Endothelial cell of umbilical vein (primary cell): ENCODE measurements around the gene PHYH. TPM values are rescaled to one million over a fixed set of nuclear protein-coding genes. Genes with fewer than 3 reads are reported as not detected.
A peak's percentile ranks its signal among the peaks of the same experiment; 100 is the strongest.

Source experiments
- Bru-seq: library from RNA; stranded (reverse); fragments of 400-500 nt; gene quantifications from one replicate; lab custom pipeline; 2021; lab: Mats Ljungman, UMichigan
- BruChase-seq, 2 experiments: library from RNA; stranded (reverse); fragments of 400-500 nt; gene quantifications; one replicate each; lab custom pipeline; 2021; lab: Mats Ljungman, UMichigan
- BruUV-seq: library from RNA; stranded (reverse); fragments of 400-500 nt; replicated peaks from 2 replicates; lab custom pipeline; 2021; lab: Mats Ljungman, UMichigan
- CTCF ChIA-PET: fragments of 300-600, 350-600 bp; sonication (Branson Sonifier 250); formaldehyde crosslinking; loops from one replicate; lab custom pipeline; 2021; ENCODE audit warnings: antibody characterized with exemption, inconsistent platforms; lab: Charles Lee
- POLR2A ChIA-PET: fragments of 300-600, 350-600 bp; sonication (Branson Sonifier 250); formaldehyde crosslinking; loops from one replicate; lab custom pipeline; 2021; ENCODE audit warnings: antibody characterized with exemption, inconsistent platforms; lab: Charles Lee
- DNase-seq: peaks from one replicate; pipeline ENCODE4 v3.0.0-alpha.2; 2011; ENCODE audit warnings: low read depth, low spot score
- FAIRE-seq: peaks from 2 replicates; lab custom pipeline; 2011; peaks lifted over from hg19 to GRCh38; lab: Jason Lieb, UNC
- H2AFZ ChIP-seq: 2 replicates; pipeline ENCODE4 v1.6.0; 2012; ENCODE audit warnings: low read depth, low read length, control low read depth, inconsistent platforms
- H3K27ac ChIP-seq: 2 replicates; pipeline ENCODE4 v1.5.1; 2011; ENCODE audit warnings: low read depth, mild to moderate bottlenecking, control low read depth, low read length, moderate library complexity; ENCODE audit not compliant: insufficient read depth
- H3K27me3 ChIP-seq, 2 experiments: 2 replicates each; pipeline versions ENCODE4 v1.6.0 to v1.6.1; 2011; ENCODE audit warnings: low read length in 2 of 2, mixed read lengths in 1 of 2; ENCODE audit not compliant: control insufficient read depth in 2 of 2, insufficient read depth in 2 of 2
- H3K36me3 ChIP-seq, 2 experiments: 2 replicates in 1 of 2; 3 replicates in 1 of 2; pipeline ENCODE4 v1.5.1; 2011; ENCODE audit warnings: low read length in 2 of 2, mild to moderate bottlenecking in 1 of 2, moderate library complexity in 1 of 2; ENCODE audit not compliant: control insufficient read depth in 2 of 2, insufficient read depth in 2 of 2; ENCODE audit errors: extremely low read depth in 1 of 2
- H3K4me1 ChIP-seq: 3 replicates; pipeline ENCODE4 v1.5.1; 2011; ENCODE audit warnings: mild to moderate bottlenecking, low read length; ENCODE audit not compliant: control insufficient read depth, insufficient read depth; ENCODE audit errors: extremely low read depth
- H3K4me2 ChIP-seq: 2 replicates; pipeline ENCODE4 v1.6.1; 2011; ENCODE audit warnings: low read length, control low read depth, mixed read lengths; ENCODE audit not compliant: insufficient read depth
- H3K4me3 ChIP-seq, 3 experiments: fragments of 200-600 bp in 1 of 3; sonication (generic), shearing (Covaris generic) in 1 of 3; replicated peaks in 1 of 3; 2 replicates each; pipeline ENCODE4 v1.5.1; 2011 to 2016; ENCODE audit warnings: control low read depth in 3 of 3, low read length in 3 of 3, mild to moderate bottlenecking in 2 of 3, inconsistent platforms in 1 of 3, low read depth in 1 of 3, moderate library complexity in 1 of 3; ENCODE audit not compliant: insufficient read depth in 1 of 3
- H3K79me2 ChIP-seq: 2 replicates; pipeline ENCODE4 v1.6.0; 2012; ENCODE audit warnings: low read length, inconsistent platforms; ENCODE audit not compliant: control insufficient read depth, insufficient read depth
- H3K9ac ChIP-seq: replicated peaks from 2 replicates; pipeline ENCODE3; 2011; ENCODE audit warnings: low read length, control low read depth; ENCODE audit not compliant: insufficient read depth; ENCODE audit errors: extremely low read depth
- H3K9me1 ChIP-seq: replicated peaks from 3 replicates; pipeline ENCODE4 v1.6.0; 2011; ENCODE audit warnings: mild to moderate bottlenecking, low read length; ENCODE audit not compliant: control insufficient read depth, insufficient read depth; ENCODE audit errors: extremely low read depth
- H3K9me3 ChIP-seq: replicated peaks from 2 replicates; pipeline ENCODE4 v1.5.1; 2012; ENCODE audit warnings: low read length, inconsistent platforms; ENCODE audit not compliant: control insufficient read depth, insufficient read depth
- H4K20me1 ChIP-seq: replicated peaks from 2 replicates; pipeline ENCODE3; 2011; ENCODE audit warnings: mild to moderate bottlenecking, low read length; ENCODE audit not compliant: control insufficient read depth, insufficient read depth; ENCODE audit errors: extremely low read depth
- EZH2 ChIP-seq: IDR thresholded peaks from 2 replicates; pipeline ENCODE4 v1.6.1; 2012; ENCODE audit warnings: borderline replicate concordance, low read depth, mild to moderate bottlenecking, moderate library complexity, low read length, inconsistent platforms; ENCODE audit not compliant: severe bottlenecking
- FOS ChIP-seq: IDR thresholded peaks from 2 replicates; pipeline ENCODE4 v1.6.1; 2011; ENCODE audit warnings: mild to moderate bottlenecking, low read length, moderate library complexity, borderline replicate concordance; ENCODE audit not compliant: insufficient read depth
- GATA2 ChIP-seq: IDR thresholded peaks from 2 replicates; pipeline ENCODE4 v1.7.0; 2011; ENCODE audit warnings: low read depth, mild to moderate bottlenecking, moderate library complexity, mixed read lengths, low read length; ENCODE audit not compliant: insufficient read length, insufficient read depth
- JUN ChIP-seq: IDR thresholded peaks from 2 replicates; pipeline ENCODE4 v1.6.1; 2011; ENCODE audit warnings: borderline replicate concordance, low read depth; ENCODE audit not compliant: insufficient read length, insufficient read depth
- MYC ChIP-seq: IDR thresholded peaks from one replicate; pipeline ENCODE4 v1.6.1; 2011; ENCODE audit warnings: mild to moderate bottlenecking, low read depth, low read length
- POLR2A ChIP-seq: IDR thresholded peaks from 2 replicates; pipeline ENCODE4 v1.6.1; 2012; ENCODE audit warnings: low read depth, mild to moderate bottlenecking, control low read depth, low read length
- POLR2AphosphoS5 ChIP-seq: IDR thresholded peaks from 2 replicates; pipeline ENCODE4 v1.6.1; 2012; ENCODE audit warnings: low read depth, mild to moderate bottlenecking, control low read depth, low read length, moderate library complexity; ENCODE audit not compliant: insufficient read depth
- dilution Hi-C: fragments of 300-500 bp; cut with MboI; formaldehyde crosslinking; loops from one replicate; pipeline ENCODE4 v1.15.0; 2019; ENCODE audit warnings: low sequenced_read_pairs; ENCODE audit not compliant: extremely low pct_ligation_motif_present
- intact Hi-C: fragments of 100-400 bp; cut with micrococcal nuclease; formaldehyde crosslinking; loops from one replicate; pipeline ENCODE4 v1.10.0; 2022
- long read RNA-seq: library from polyadenylated mRNA; stranded (forward); transcript quantifications from one replicate; pipeline ENCODE4 v2.0.0, GENCODE V29; 2021
- polyA minus RNA-seq, 3 experiments: library from RNA; depleted of rRNA, polyadenylated mRNA; stranded (reverse); fragments of >200 nt; gene quantifications; 1 replicate in 1 of 3; 2 replicates in 2 of 3; pipeline ENCODE4 v1.2.3, GENCODE V29; 2011
- polyA plus RNA-seq, 4 experiments: library from polyadenylated mRNA; depleted of rRNA in 3 of 4; stranded (reverse) in 3 of 4; unstranded in 1 of 4; fragments of >200 nt; gene quantifications; 2 replicates each; pipeline versions ENCODE4 v1.2.1 to v1.2.3, GENCODE V29; 2011 to 2012; ENCODE audit warnings: missing spikeins in 1 of 4
- total RNA-seq: library from RNA; stranded (reverse); gene quantifications from 2 replicates; pipeline ENCODE4 v1.2.3, GENCODE V29; 2021
- TF ChIP-seq, protein P1 (sequence below), 2 donors: IDR thresholded peaks; 1 replicate in 1 of 2; 2 replicates in 1 of 2; pipeline ENCODE4 v1.5.1; 2011; ENCODE audit warnings: low read length in 2 of 2, mild to moderate bottlenecking in 2 of 2, moderate library complexity in 2 of 2, control low read depth in 1 of 2, inconsistent platforms in 1 of 2, low read depth in 1 of 2; ENCODE audit not compliant: insufficient read depth in 1 of 2; ENCODE audit errors: extremely low read depth in 1 of 2
- TF ChIP-seq, protein P2 (sequence below): IDR thresholded peaks from 2 replicates; pipeline ENCODE4 v1.6.1; 2011; ENCODE audit not compliant: insufficient read depth, insufficient read length

Gene PHYH
- 9.4 and 9.8 TPM in 2 replicates for total RNA-seq
- 4.7 and 5.6 TPM in 2 replicates for polyA plus RNA-seq
- polyA plus RNA-seq (2011; cell fraction: cytosol; rRNA removed) = 5.4 and 7.2 TPM in 2 replicates
- 10.4 and 13.0 TPM in 2 replicates for polyA plus RNA-seq (2011; cell fraction: nucleus; rRNA removed)
- polyA plus RNA-seq (2012) = 13.1 and 14.5 TPM in 2 replicates
- 2.5 and 4.5 TPM in 2 replicates for polyA minus RNA-seq
- polyA minus RNA-seq (2011; cell fraction: cytosol; rRNA and poly(A)+ RNA removed) = 3.2 TPM
- 2.0 and 3.0 TPM in 2 replicates for polyA minus RNA-seq (2011; cell fraction: nucleus; rRNA and poly(A)+ RNA removed)
- percentile 38 among the genes with signal in this experiment for Bru-seq, nascent RNA
- BruChase-seq, experiment 1, labeled RNA remaining after a 6-hour chase = percentile 48 among the genes with signal in this experiment
- BruChase-seq, experiment 2, labeled RNA remaining after a 2-hour chase = percentile 40 among the genes with signal in this experiment
- long read RNA-seq, transcript PHYH-201 (9 exons, 1,577 nt) = major isoform, 22 of 31 reads
- long read RNA-seq, partial matches to known transcripts = 4 of 31 reads
- long read RNA-seq, other reads (novel, unspliced or antisense) = 4 of 31 reads

DNA sequence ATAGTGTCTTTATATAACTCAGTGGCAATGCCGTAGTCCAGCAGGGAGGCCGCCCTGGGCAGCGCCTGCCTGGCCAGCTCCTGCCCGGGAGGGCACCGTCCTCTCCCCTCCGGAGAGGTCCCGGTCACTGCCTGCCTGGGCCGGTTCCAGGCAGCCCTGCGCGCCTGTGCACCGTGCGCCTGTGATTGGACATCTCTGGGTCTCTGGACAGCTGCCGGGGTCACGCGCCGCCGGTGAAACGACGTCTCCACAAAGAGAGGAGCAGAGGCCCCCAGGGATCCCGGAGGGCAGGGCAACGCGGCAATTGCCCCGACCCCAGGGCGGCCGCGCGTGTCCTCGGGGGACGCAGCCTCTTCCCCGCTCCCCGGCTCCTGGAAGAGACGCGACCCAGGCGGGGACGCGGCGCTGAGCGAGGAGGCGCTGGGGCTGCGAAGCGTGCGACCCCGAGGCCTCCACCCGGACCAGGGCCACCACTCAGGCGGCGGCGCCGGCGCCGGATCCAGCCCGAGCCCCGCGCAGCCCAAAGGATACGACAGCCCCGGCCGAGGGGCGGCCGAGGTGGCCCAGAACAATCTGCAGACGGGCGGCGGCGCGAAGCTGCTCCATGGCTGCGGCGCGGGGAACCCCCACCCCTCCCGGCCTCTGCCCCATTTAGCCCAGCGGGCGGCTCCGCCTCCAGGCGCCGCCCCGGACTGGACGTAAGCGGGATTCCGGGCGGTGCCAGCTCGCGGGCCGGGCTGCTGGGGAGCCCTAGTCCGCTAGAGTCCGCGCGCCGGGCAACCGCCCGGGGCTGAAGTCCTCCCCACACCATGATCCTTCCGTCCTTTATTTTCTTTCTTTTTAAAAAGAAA is at the start of gene PHYH:
Gene PHYH (minus strand): TSS at position 628 of the 851 bp plus-strand sequence. CDS start 22 bp downstream, at position 606.
- H3K4me1 ChIP-seq = peaks cover 5% of the 10 kb centered on the region
- no peaks in the 10 kb centered on the region for H3K79me2 ChIP-seq
- H3K9ac ChIP-seq = peak within 1 kb of the TSS; percentile 91
- H3K27me3 ChIP-seq = no peaks in the 10 kb centered on the region
- peak within 1 kb of the TSS; percentile 72 for H3K27ac ChIP-seq
- H4K20me1 ChIP-seq = no peaks in the 10 kb centered on the region
- dilution Hi-C loops = no loop called here
- TSS peak; percentile 15 for BruUV-seq
- no peaks in the 10 kb centered on the region for H3K36me3 ChIP-seq
- intact Hi-C loops = loop anchor here (1.0 kb wide), 1 partner anchor 230 kb away; the partner anchor contains the start of gene BEND7
- POLR2A ChIA-PET = interaction anchor here (0.7 to 1.1 kb wide), 2 partner anchors 11 to 18 kb away, joined by 3 to 5 read pairs; no protein-coding TSS in a partner anchor
- DNase-seq = peak; percentile 78
- CTCF ChIA-PET = interaction anchor here (0.9 to 2.2 kb wide), 8 partner anchors 15 to 139 kb away, joined by 3 to 10 read pairs (median 6); partner anchors contain the start of gene MCM10
- peak within 1 kb of the TSS; percentile 94 for H3K4me2 ChIP-seq
- TF ChIP-seq, protein P1, sequence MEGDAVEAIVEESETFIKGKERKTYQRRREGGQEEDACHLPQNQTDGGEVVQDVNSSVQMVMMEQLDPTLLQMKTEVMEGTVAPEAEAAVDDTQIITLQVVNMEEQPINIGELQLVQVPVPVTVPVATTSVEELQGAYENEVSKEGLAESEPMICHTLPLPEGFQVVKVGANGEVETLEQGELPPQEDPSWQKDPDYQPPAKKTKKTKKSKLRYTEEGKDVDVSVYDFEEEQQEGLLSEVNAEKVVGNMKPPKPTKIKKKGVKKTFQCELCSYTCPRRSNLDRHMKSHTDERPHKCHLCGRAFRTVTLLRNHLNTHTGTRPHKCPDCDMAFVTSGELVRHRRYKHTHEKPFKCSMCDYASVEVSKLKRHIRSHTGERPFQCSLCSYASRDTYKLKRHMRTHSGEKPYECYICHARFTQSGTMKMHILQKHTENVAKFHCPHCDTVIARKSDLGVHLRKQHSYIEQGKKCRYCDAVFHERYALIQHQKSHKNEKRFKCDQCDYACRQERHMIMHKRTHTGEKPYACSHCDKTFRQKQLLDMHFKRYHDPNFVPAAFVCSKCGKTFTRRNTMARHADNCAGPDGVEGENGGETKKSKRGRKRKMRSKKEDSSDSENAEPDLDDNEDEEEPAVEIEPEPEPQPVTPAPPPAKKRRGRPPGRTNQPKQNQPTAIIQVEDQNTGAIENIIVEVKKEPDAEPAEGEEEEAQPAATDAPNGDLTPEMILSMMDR (IDR thresholded peaks at IDR 0.05; ENCODE audit: extremely low read depth in 1 of 2, insufficient read depth in 1 of 2, low read depth in 1 of 2, low read length in 2 of 2) = no peak
- TF ChIP-seq POLR2A = peak; percentile 89
- TF ChIP-seq MYC = no peak
- TF ChIP-seq POLR2AphosphoS5 = peak; percentile 86
- no peak for TF ChIP-seq EZH2
- no peak for TF ChIP-seq GATA2
- no peak for TF ChIP-seq FOS
- TF ChIP-seq, protein P2, sequence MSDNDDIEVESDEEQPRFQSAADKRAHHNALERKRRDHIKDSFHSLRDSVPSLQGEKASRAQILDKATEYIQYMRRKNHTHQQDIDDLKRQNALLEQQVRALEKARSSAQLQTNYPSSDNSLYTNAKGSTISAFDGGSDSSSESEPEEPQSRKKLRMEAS = peak; percentile 40
- TF ChIP-seq JUN = no peak
- H3K9me1 ChIP-seq = no peaks in the 10 kb centered on the region
- H3K4me3 ChIP-seq = peak within 1 kb of the TSS; percentile 63 to 68 (median 64)
- H3K9me3 ChIP-seq = no peaks in the 10 kb centered on the region
- peak; percentile 77 for FAIRE-seq
- H2AFZ ChIP-seq = peak within 1 kb of the TSS; percentile 98
